Smooth muscle cell (in vitro differentiated cells): Measurements from ENCODE around the gene TMEM131L. TPM values are rescaled to one million over a fixed set of nuclear protein-coding genes. Genes with fewer than 3 reads are reported as not detected.

Experiments used
- DNase-seq: peaks from one replicate; lab custom pipeline; 2025; ENCODE audit not compliant: unreplicated experiment; lab: John Stamatoyannopoulos, UW
- H2AFZ ChIP-seq: fragments of 200-600 bp; sonication (generic); 2 replicates; pipeline ENCODE4 v1.6.0; 2016; ENCODE audit warnings: antibody characterized with exemption, low read depth, mild to moderate bottlenecking
- H3F3A ChIP-seq: fragments of 200-600 bp; sonication (generic); 2 replicates; pipeline ENCODE4 v1.6.0; 2017; ENCODE audit warnings: antibody characterized with exemption, low read depth
- H3K27ac ChIP-seq: fragments of 200-600 bp; sonication (generic); 2 replicates; pipeline ENCODE4 v1.5.1; 2016; ENCODE audit warnings: low read depth, mild to moderate bottlenecking
- H3K27me3 ChIP-seq: fragments of 200-600 bp; sonication (generic); 2 replicates; pipeline ENCODE4 v1.6.1; 2016; ENCODE audit warnings: low read depth, mild to moderate bottlenecking
- H3K36me3 ChIP-seq: fragments of 200-600 bp; sonication (generic); 2 replicates; pipeline ENCODE4 v1.5.1; 2016; ENCODE audit warnings: low read depth
- H3K4me1 ChIP-seq: fragments of 200-600 bp; sonication (generic); 2 replicates; pipeline ENCODE4 v1.5.1; 2016; ENCODE audit warnings: low read depth
- H3K4me2 ChIP-seq: fragments of 200-600 bp; sonication (generic); 2 replicates; pipeline ENCODE4 v1.6.0; 2016; ENCODE audit warnings: mild to moderate bottlenecking
- H3K4me3 ChIP-seq: fragments of 200-600 bp; sonication (generic); 2 replicates; pipeline ENCODE4 v1.5.1; 2016; ENCODE audit warnings: mild to moderate bottlenecking
- H3K79me2 ChIP-seq: fragments of 200-600 bp; sonication (generic); 2 replicates; pipeline ENCODE4 v1.6.0; 2016; ENCODE audit warnings: low read depth, mild to moderate bottlenecking
- H3K9ac ChIP-seq: fragments of 200-600 bp; sonication (generic); 2 replicates; pipeline ENCODE4 v1.6.0; 2016; ENCODE audit warnings: low read depth
- H3K9me3 ChIP-seq: fragments of 200-600 bp; sonication (generic); replicated peaks from 2 replicates; pipeline ENCODE4 v1.5.1; 2016; ENCODE audit warnings: low read depth
- H4K20me1 ChIP-seq: fragments of 200-600 bp; sonication (generic); 2 replicates; pipeline ENCODE4 v1.6.0; 2016; ENCODE audit warnings: low read depth
- CTCF ChIP-seq: fragments of 200-600 bp; sonication (generic); IDR thresholded peaks from 2 replicates; pipeline ENCODE4 v1.5.1; 2017; ENCODE audit warnings: borderline replicate concordance, mild to moderate bottlenecking, antibody characterized with exemption; ENCODE audit not compliant: insufficient read depth, poor library complexity, severe bottlenecking
- WGBS: methylation state at CpG from one replicate; pipeline ENCODE4 v1.1.7; 2016; ENCODE audit warnings: low lambda C conversion rate; 5-methylcytosine and 5-hydroxymethylcytosine counted together
- polyA plus RNA-seq: library from polyadenylated mRNA; unstranded; fragments of >200 nt; fragmentation: Nextera tagmentation; extraction: Ambion mirVana; gene quantifications from 2 replicates; pipeline ENCODE4 v1.2.1, GENCODE V29; 2016
- total RNA-seq: library from RNA; depleted of rRNA; stranded (reverse); fragments of >200 nt; gene quantifications from 2 replicates; pipeline ENCODE4 v1.2.3, GENCODE V29; 2014

Gene TMEM131L
- total and polyA plus RNA-seq, 2 experiments from 2014 or later, result 4.3 to 6.7 TPM

GRCh38 chr4:153518637-153519389, 52.7 kb downstream of the TMEM131L start:
- H3K36me3 ChIP-seq, result no peaks in the 10 kb centered on the region
- 87% methylated on average over 10 of the region's 10 CpGs for WGBS
- no peak overlapping the region for H3K4me3 ChIP-seq
- no peaks in the 10 kb centered on the region for H3K27me3 ChIP-seq
- no peak for TF ChIP-seq CTCF
- no peak overlapping the region for H2AFZ ChIP-seq
- no peak overlapping the region for H3K4me2 ChIP-seq
- H3F3A ChIP-seq, result no peaks in the 10 kb centered on the region
- no peak overlapping the region for H3K9ac ChIP-seq
- DNase-seq, result no peak
- no peaks in the 10 kb centered on the region for H4K20me1 ChIP-seq
- H3K9me3 ChIP-seq, result no peaks in the 10 kb centered on the region
- H3K27ac ChIP-seq, result no peak overlapping the region
- H3K4me1 ChIP-seq, result peaks cover 7% of the 10 kb centered on the region
- H3K79me2 ChIP-seq, result no peaks in the 10 kb centered on the region

DNA sequence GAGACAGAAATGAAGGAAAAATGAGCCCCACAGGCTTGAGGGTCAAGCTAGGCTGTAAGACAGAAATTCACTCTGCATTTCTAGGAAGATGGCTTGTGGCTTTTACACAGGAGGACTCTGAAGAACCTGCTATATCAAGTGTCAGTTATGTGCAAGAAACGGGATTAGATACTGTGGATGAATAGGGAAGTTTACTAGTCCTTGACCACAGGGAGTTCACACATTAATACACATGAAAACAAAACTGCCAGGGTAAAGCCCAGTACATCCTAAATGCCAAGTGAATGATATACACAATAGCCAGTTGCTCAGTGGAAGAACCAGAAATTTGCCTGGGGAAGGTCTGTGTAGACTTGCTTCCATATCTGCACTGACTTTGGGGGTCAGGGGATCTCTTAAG, 53.5 kb downstream of the TMEM131L start:
- DNase-seq, result no peak
- WGBS, result 93% methylated on average over 1 of the region's 1 CpG
- H3K4me3 ChIP-seq, result no peak overlapping the region
- H3K9me3 ChIP-seq, result no peaks in the 10 kb centered on the region
- no peak overlapping the region for H3K4me2 ChIP-seq
- no peak overlapping the region for H2AFZ ChIP-seq
- no peaks in the 10 kb centered on the region for H4K20me1 ChIP-seq
- no peaks in the 10 kb centered on the region for H3K36me3 ChIP-seq
- H3K27me3 ChIP-seq, result no peaks in the 10 kb centered on the region
- no peaks in the 10 kb centered on the region for H3F3A ChIP-seq
- H3K27ac ChIP-seq, result no peak overlapping the region
- H3K9ac ChIP-seq, result no peak overlapping the region
- no peak for TF ChIP-seq CTCF
- no peaks in the 10 kb centered on the region for H3K79me2 ChIP-seq
- peaks cover 7% of the 10 kb centered on the region for H3K4me1 ChIP-seq

DNA sequence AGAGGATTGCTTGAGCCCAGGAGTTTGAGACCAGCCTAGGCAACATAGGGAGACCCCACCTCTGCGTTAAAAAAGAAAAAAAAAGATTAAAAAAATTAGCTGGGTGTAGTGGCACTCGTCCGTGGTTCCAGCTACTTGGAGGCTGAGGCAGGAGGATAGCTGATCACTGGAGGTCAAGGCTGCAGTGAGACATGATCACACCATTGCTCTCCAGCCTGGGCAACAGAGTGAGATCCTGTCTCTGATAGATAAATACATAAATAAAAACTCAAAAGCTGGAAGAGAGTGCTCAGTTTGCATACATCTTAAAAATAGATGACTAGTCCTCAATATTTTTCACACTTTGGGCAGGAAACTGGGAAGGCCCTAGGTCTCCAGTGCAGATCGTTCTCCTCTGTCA, 54.1 kb downstream of the TMEM131L start:
- H2AFZ ChIP-seq, result no peak overlapping the region
- no peaks in the 10 kb centered on the region for H3K79me2 ChIP-seq
- no peak overlapping the region for H3K27ac ChIP-seq
- H4K20me1 ChIP-seq, result no peaks in the 10 kb centered on the region
- H3K4me1 ChIP-seq, result peaks cover 7% of the 10 kb centered on the region
- no peak overlapping the region for H3K9ac ChIP-seq
- no peak for TF ChIP-seq CTCF
- no peaks in the 10 kb centered on the region for H3K27me3 ChIP-seq
- H3K4me2 ChIP-seq, result no peak overlapping the region
- no peaks in the 10 kb centered on the region for H3K9me3 ChIP-seq
- 93% methylated on average over 4 of the region's 4 CpGs for WGBS
- no peak for DNase-seq
- H3K4me3 ChIP-seq, result no peak overlapping the region
- H3K36me3 ChIP-seq, result no peaks in the 10 kb centered on the region
- H3F3A ChIP-seq, result no peaks in the 10 kb centered on the region

DNA sequence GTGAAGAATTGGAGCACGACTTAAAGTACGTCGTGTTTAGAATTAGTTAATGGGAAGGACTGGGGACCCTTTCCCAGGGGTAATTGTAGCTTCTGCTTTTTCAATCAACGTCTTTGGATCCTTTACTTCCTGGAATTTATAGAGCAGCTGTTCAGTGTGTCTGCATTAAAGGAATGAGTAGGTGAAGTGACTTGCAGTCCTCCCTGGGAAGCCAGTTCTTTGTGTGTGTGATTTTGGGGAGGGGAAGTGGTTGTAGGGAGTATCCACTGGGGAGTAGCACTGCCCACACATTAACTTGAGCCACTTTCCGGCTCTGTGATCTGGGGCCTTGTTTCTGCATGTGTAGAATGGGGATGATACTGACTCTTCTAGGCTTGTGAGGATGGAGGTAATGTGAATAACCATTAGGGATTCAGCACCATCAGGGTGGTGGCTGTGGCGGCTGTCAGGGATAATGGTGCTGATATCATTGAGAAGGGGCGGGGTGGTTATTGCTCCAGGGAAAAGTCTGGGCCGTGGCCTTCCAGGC, 54.7 kb downstream of the TMEM131L start:
- Histone ChIP-seq H3F3A (no peaks in the 10 kb centered on the region), H3K4me3 (no peak overlapping the region), H3K27me3 (no peaks in the 10 kb centered on the region), H3K9ac (no peak overlapping the region), H3K36me3 (no peaks in the 10 kb centered on the region), H3K9me3 (no peaks in the 10 kb centered on the region), H3K27ac (no peak overlapping the region), H2AFZ (no peak overlapping the region), H3K4me2 (no peak overlapping the region), H4K20me1 (no peaks in the 10 kb centered on the region), H3K79me2 (no peaks in the 10 kb centered on the region), H3K4me1 (peaks cover 7% of the 10 kb centered on the region)
- 56% methylated on average over 8 of the region's 8 CpGs for WGBS
- no peak for TF ChIP-seq CTCF
- DNase-seq, result no peak
